Caki2 (cell line): ENCODE results near the gene CD109. TPM values are rescaled to one million over a fixed set of nuclear protein-coding genes. Genes with fewer than 3 reads are reported as not detected.

ENCODE experiments used
- total RNA-seq: library from RNA; depleted of rRNA; stranded (reverse); fragments of >200 nt; shearing (Covaris generic); gene quantifications from 2 replicates; pipeline ENCODE4 v1.2.3, GENCODE V29; 2014; ENCODE audit warnings: low replicate concordance; rRNA removed

Gene CD109
- total RNA-seq, 1 experiment from 2014 or later, result 32.2 TPM

Other genes with a start within 250 kb of the CD109 start
- 18.9 and 21.9 TPM in 2 replicates for gene CGAS, start 243.9 kb upstream of the CD109 start, total RNA-seq
- 9.9 and 17.4 TPM in 2 replicates for gene MTO1, start 234.5 kb upstream of the CD109 start, total RNA-seq
- gene EEF1A1, start 175.2 kb upstream of the CD109 start, total RNA-seq, result 12,857 and 13,074 TPM in 2 replicates
- gene SLC17A5, start 42.2 kb upstream of the CD109 start, total RNA-seq, result 30.3 and 31.2 TPM in 2 replicates